ENCODE data around the gene STMP1.

STMP1 gene

GRCh38 chr7:135678612-135679575 is 16.6 kb downstream of the STMP1 start:
- Histone ChIP-seq H3K4me3 (ENCODE audit: insufficient read depth, low read depth, low read length) (no peak overlapping the region), H3K36me3 (ENCODE audit: control insufficient read depth, insufficient read depth, low read length) (peaks cover 14% of the 10 kb centered on the region), H3K27me3 (ENCODE audit: control insufficient read depth, insufficient read depth, low read length, poor library complexity, severe bottlenecking) (no peaks in the 10 kb centered on the region), H3K27ac (ENCODE audit: insufficient read depth, low read depth, low read length, poor library complexity, severe bottlenecking) (no peak overlapping the region), H3K9me3 (ENCODE audit: control insufficient read depth, low read length) (no peaks in the 10 kb centered on the region), H3K4me1 (ENCODE audit: control insufficient read depth, insufficient read depth, low read length) (no peaks in the 10 kb centered on the region)
- 96% methylated on average over 3 to 4 of the region's 4 CpGs for WGBS, 2 experiments

- Histone ChIP-seq H3K4me1 (ENCODE audit: control insufficient read depth, insufficient read depth, low read length) (no peaks in the 10 kb centered on the region), H3K27ac (ENCODE audit: insufficient read depth, low read depth, low read length, poor library complexity, severe bottlenecking) (no peak overlapping the region), H3K4me3 (ENCODE audit: insufficient read depth, low read depth, low read length) (no peak overlapping the region), H3K9me3 (ENCODE audit: control insufficient read depth, low read length) (no peaks in the 10 kb centered on the region), H3K36me3 (ENCODE audit: control insufficient read depth, insufficient read depth, low read length) (peaks cover 6% of the 10 kb centered on the region), H3K27me3 (ENCODE audit: control insufficient read depth, insufficient read depth, low read length, poor library complexity, severe bottlenecking) (no peaks in the 10 kb centered on the region)
- 73 to 78% methylated on average over 5 of the region's 5 CpGs for WGBS, 2 experiments
Observed at GRCh38 chr7:135681762-135682161, 19.4 kb downstream of the STMP1 start.

- peaks cover 3% of the 10 kb centered on the region for H3K36me3 ChIP-seq (ENCODE audit: control insufficient read depth, insufficient read depth, low read length)
- H3K27me3 ChIP-seq (ENCODE audit: control insufficient read depth, insufficient read depth, low read length, poor library complexity, severe bottlenecking): no peaks in the 10 kb centered on the region
- 90 to 95% methylated on average over 3 of the region's 3 CpGs for WGBS, 2 experiments
- H3K4me1 ChIP-seq (ENCODE audit: control insufficient read depth, insufficient read depth, low read length): no peaks in the 10 kb centered on the region
- H3K9me3 ChIP-seq (ENCODE audit: control insufficient read depth, low read length): no peaks in the 10 kb centered on the region
- H3K27ac ChIP-seq (ENCODE audit: insufficient read depth, low read depth, low read length, poor library complexity, severe bottlenecking): no peak overlapping the region
- H3K4me3 ChIP-seq (ENCODE audit: insufficient read depth, low read depth, low read length): no peak overlapping the region
Observed at GRCh38 chr7:135682191-135682590, 19.9 kb downstream of the STMP1 start.

- 96 to 97% methylated on average over 3 of the region's 3 CpGs for WGBS, 2 experiments
- Histone ChIP-seq H3K27ac (ENCODE audit: insufficient read depth, low read depth, low read length, poor library complexity, severe bottlenecking) (no peak overlapping the region), H3K4me1 (ENCODE audit: control insufficient read depth, insufficient read depth, low read length) (no peaks in the 10 kb centered on the region), H3K9me3 (ENCODE audit: control insufficient read depth, low read length) (no peaks in the 10 kb centered on the region), H3K36me3 (ENCODE audit: control insufficient read depth, insufficient read depth, low read length) (no peaks in the 10 kb centered on the region), H3K27me3 (ENCODE audit: control insufficient read depth, insufficient read depth, low read length, poor library complexity, severe bottlenecking) (no peaks in the 10 kb centered on the region), H3K4me3 (ENCODE audit: insufficient read depth, low read depth, low read length) (no peak overlapping the region)
Observed at GRCh38 chr7:135683609-135684008, 21.3 kb downstream of the STMP1 start.

GRCh38 chr7:135684136-135684535 is 21.8 kb downstream of the STMP1 start:
- 85 to 87% methylated on average over 3 of the region's 3 CpGs for WGBS, 2 experiments
- Histone ChIP-seq H3K4me3 (ENCODE audit: insufficient read depth, low read depth, low read length) (no peak overlapping the region), H3K27ac (ENCODE audit: insufficient read depth, low read depth, low read length, poor library complexity, severe bottlenecking) (no peak overlapping the region), H3K36me3 (ENCODE audit: control insufficient read depth, insufficient read depth, low read length) (no peaks in the 10 kb centered on the region), H3K27me3 (ENCODE audit: control insufficient read depth, insufficient read depth, low read length, poor library complexity, severe bottlenecking) (no peaks in the 10 kb centered on the region), H3K9me3 (ENCODE audit: control insufficient read depth, low read length) (no peaks in the 10 kb centered on the region), H3K4me1 (ENCODE audit: control insufficient read depth, insufficient read depth, low read length) (no peaks in the 10 kb centered on the region)

GRCh38 chr7:135684699-135685098 is 22.4 kb downstream of the STMP1 start:
- no peaks in the 10 kb centered on the region for H3K36me3 ChIP-seq (ENCODE audit: control insufficient read depth, insufficient read depth, low read length)
- no peaks in the 10 kb centered on the region for H3K27me3 ChIP-seq (ENCODE audit: control insufficient read depth, insufficient read depth, low read length, poor library complexity, severe bottlenecking)
- no peaks in the 10 kb centered on the region for H3K9me3 ChIP-seq (ENCODE audit: control insufficient read depth, low read length)
- no peak overlapping the region for H3K27ac ChIP-seq (ENCODE audit: insufficient read depth, low read depth, low read length, poor library complexity, severe bottlenecking)
- no peak overlapping the region for H3K4me3 ChIP-seq (ENCODE audit: insufficient read depth, low read depth, low read length)
- no peaks in the 10 kb centered on the region for H3K4me1 ChIP-seq (ENCODE audit: control insufficient read depth, insufficient read depth, low read length)
- WGBS, 2 experiments: 94 to 95% methylated on average over 5 of the region's 5 CpGs

GRCh38 chr7:135685306-135686084 is 23.2 kb downstream of the STMP1 start:
- no peaks in the 10 kb centered on the region for H3K9me3 ChIP-seq (ENCODE audit: control insufficient read depth, low read length)
- 89 to 92% methylated on average over 9 of the region's 9 CpGs for WGBS, 2 experiments
- H3K4me1 ChIP-seq (ENCODE audit: control insufficient read depth, insufficient read depth, low read length): no peaks in the 10 kb centered on the region
- no peak overlapping the region for H3K4me3 ChIP-seq (ENCODE audit: insufficient read depth, low read depth, low read length)
- H3K27me3 ChIP-seq (ENCODE audit: control insufficient read depth, insufficient read depth, low read length, poor library complexity, severe bottlenecking): no peaks in the 10 kb centered on the region
- H3K27ac ChIP-seq (ENCODE audit: insufficient read depth, low read depth, low read length, poor library complexity, severe bottlenecking): no peak overlapping the region
- H3K36me3 ChIP-seq (ENCODE audit: control insufficient read depth, insufficient read depth, low read length): no peaks in the 10 kb centered on the region

GRCh38 chr7:135687466-135687865 is 25.2 kb downstream of the STMP1 start:
- 0% methylated on average over 1 of the region's 1 CpG for WGBS, 2 experiments
- no peaks in the 10 kb centered on the region for H3K4me1 ChIP-seq (ENCODE audit: control insufficient read depth, insufficient read depth, low read length)
- H3K36me3 ChIP-seq (ENCODE audit: control insufficient read depth, insufficient read depth, low read length): no peaks in the 10 kb centered on the region
- H3K27me3 ChIP-seq (ENCODE audit: control insufficient read depth, insufficient read depth, low read length, poor library complexity, severe bottlenecking): no peaks in the 10 kb centered on the region
- H3K27ac ChIP-seq (ENCODE audit: insufficient read depth, low read depth, low read length, poor library complexity, severe bottlenecking): no peak overlapping the region
- no peaks in the 10 kb centered on the region for H3K9me3 ChIP-seq (ENCODE audit: control insufficient read depth, low read length)
- no peak overlapping the region for H3K4me3 ChIP-seq (ENCODE audit: insufficient read depth, low read depth, low read length)

- Histone ChIP-seq H3K4me3 (ENCODE audit: insufficient read depth, low read depth, low read length) (no peak overlapping the region), H3K27me3 (ENCODE audit: control insufficient read depth, insufficient read depth, low read length, poor library complexity, severe bottlenecking) (no peaks in the 10 kb centered on the region), H3K4me1 (ENCODE audit: control insufficient read depth, insufficient read depth, low read length) (no peaks in the 10 kb centered on the region), H3K36me3 (ENCODE audit: control insufficient read depth, insufficient read depth, low read length) (no peaks in the 10 kb centered on the region), H3K9me3 (ENCODE audit: control insufficient read depth, low read length) (no peaks in the 10 kb centered on the region), H3K27ac (ENCODE audit: insufficient read depth, low read depth, low read length, poor library complexity, severe bottlenecking) (no peak overlapping the region)
- WGBS, 2 experiments: 92 to 93% methylated on average over 3 of the region's 3 CpGs
Observed at GRCh38 chr7:135690566-135690965, 28.3 kb downstream of the STMP1 start.

GRCh38 chr7:135692055-135692454 is 29.7 kb downstream of the STMP1 start:
- no peaks in the 10 kb centered on the region for H3K36me3 ChIP-seq (ENCODE audit: control insufficient read depth, insufficient read depth, low read length)
- H3K9me3 ChIP-seq (ENCODE audit: control insufficient read depth, low read length): no peaks in the 10 kb centered on the region
- no peak overlapping the region for H3K4me3 ChIP-seq (ENCODE audit: insufficient read depth, low read depth, low read length)
- no peaks in the 10 kb centered on the region for H3K4me1 ChIP-seq (ENCODE audit: control insufficient read depth, insufficient read depth, low read length)
- no peaks in the 10 kb centered on the region for H3K27me3 ChIP-seq (ENCODE audit: control insufficient read depth, insufficient read depth, low read length, poor library complexity, severe bottlenecking)
- no peak overlapping the region for H3K27ac ChIP-seq (ENCODE audit: insufficient read depth, low read depth, low read length, poor library complexity, severe bottlenecking)
- WGBS, 2 experiments: 93 to 95% methylated on average over 3 of the region's 3 CpGs
